Erythroblast (primary cell): ENCODE results near the gene GRHL3.

ENCODE experiments used
- GATA1 ChIP-seq: IDR thresholded peaks from 2 replicates; pipeline ENCODE4 v1.6.1; 2011; ENCODE audit warnings: low read depth, mild to moderate bottlenecking, control low read depth, low read length, moderate library complexity
- POLR2A ChIP-seq: IDR thresholded peaks from 2 replicates; pipeline ENCODE4 v1.6.1; 2011; ENCODE audit warnings: mild to moderate bottlenecking, low read length

DNA sequence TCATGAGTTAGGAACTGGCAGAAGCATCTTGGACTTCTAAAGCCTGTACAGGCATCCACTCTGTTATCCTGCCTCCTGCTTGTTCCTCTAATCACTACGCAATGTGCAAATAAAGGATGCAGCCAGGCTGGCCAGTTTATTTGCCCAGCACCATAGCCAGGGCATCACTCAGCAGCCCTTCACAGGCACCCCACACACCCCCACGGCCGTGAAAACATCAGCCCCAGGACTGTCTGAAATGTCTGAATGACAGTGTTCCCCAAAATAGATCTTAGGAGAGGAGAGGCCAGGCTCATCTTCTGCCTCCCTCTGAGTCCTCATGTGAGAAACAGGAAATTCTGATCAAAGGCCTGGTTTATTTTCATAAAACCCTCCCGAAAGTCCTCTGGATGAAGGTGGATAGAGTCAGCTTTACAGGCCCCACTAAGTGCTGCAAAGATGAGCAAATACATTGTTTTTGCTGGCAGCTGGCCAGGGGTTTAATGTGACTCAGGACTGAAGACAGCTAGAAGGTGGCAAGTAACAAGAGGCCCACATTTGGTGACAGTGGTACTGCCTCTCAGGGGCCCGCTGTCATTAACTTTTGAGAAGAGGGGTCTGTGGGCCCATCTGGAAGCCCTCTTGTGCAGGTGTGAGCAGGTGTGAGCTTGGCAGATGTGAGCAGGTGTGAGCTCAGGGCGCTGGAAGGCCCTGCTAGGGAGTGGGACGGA lies 32.9 kb downstream of the GRHL3 start:
- TF ChIP-seq POLR2A (no peak), GATA1 (no peak)
